Smooth muscle cell (in vitro differentiated cells): ENCODE measurements around the gene ZBTB48. TPM values are rescaled to one million over a fixed set of nuclear protein-coding genes. Genes with fewer than 3 reads are reported as not detected.
"Not testable (repeated sequence)": the region's sequence is repeated elsewhere in the genome, so short reads cannot be mapped to it uniquely, and the experiment has no call there.

ENCODE experiments used
- DNase-seq: peaks from one replicate; lab custom pipeline; 2025; ENCODE audit not compliant: unreplicated experiment; lab: John Stamatoyannopoulos, UW
- H2AFZ ChIP-seq: fragments of 200-600 bp; sonication (generic); 2 replicates; pipeline ENCODE4 v1.6.0; 2016; ENCODE audit warnings: antibody characterized with exemption, low read depth, mild to moderate bottlenecking
- H3F3A ChIP-seq: fragments of 200-600 bp; sonication (generic); 2 replicates; pipeline ENCODE4 v1.6.0; 2017; ENCODE audit warnings: antibody characterized with exemption, low read depth
- H3K27ac ChIP-seq: fragments of 200-600 bp; sonication (generic); 2 replicates; pipeline ENCODE4 v1.5.1; 2016; ENCODE audit warnings: low read depth, mild to moderate bottlenecking
- H3K27me3 ChIP-seq: fragments of 200-600 bp; sonication (generic); 2 replicates; pipeline ENCODE4 v1.6.1; 2016; ENCODE audit warnings: low read depth, mild to moderate bottlenecking
- H3K36me3 ChIP-seq: fragments of 200-600 bp; sonication (generic); 2 replicates; pipeline ENCODE4 v1.5.1; 2016; ENCODE audit warnings: low read depth
- H3K4me1 ChIP-seq: fragments of 200-600 bp; sonication (generic); 2 replicates; pipeline ENCODE4 v1.5.1; 2016; ENCODE audit warnings: low read depth
- H3K4me2 ChIP-seq: fragments of 200-600 bp; sonication (generic); 2 replicates; pipeline ENCODE4 v1.6.0; 2016; ENCODE audit warnings: mild to moderate bottlenecking
- H3K4me3 ChIP-seq: fragments of 200-600 bp; sonication (generic); 2 replicates; pipeline ENCODE4 v1.5.1; 2016; ENCODE audit warnings: mild to moderate bottlenecking
- H3K79me2 ChIP-seq: fragments of 200-600 bp; sonication (generic); 2 replicates; pipeline ENCODE4 v1.6.0; 2016; ENCODE audit warnings: low read depth, mild to moderate bottlenecking
- H3K9ac ChIP-seq: fragments of 200-600 bp; sonication (generic); 2 replicates; pipeline ENCODE4 v1.6.0; 2016; ENCODE audit warnings: low read depth
- H3K9me3 ChIP-seq: fragments of 200-600 bp; sonication (generic); replicated peaks from 2 replicates; pipeline ENCODE4 v1.5.1; 2016; ENCODE audit warnings: low read depth
- H4K20me1 ChIP-seq: fragments of 200-600 bp; sonication (generic); 2 replicates; pipeline ENCODE4 v1.6.0; 2016; ENCODE audit warnings: low read depth
- WGBS: methylation state at CpG from one replicate; pipeline ENCODE4 v1.1.7; 2016; ENCODE audit warnings: low lambda C conversion rate; 5-methylcytosine and 5-hydroxymethylcytosine counted together
- polyA plus RNA-seq: library from polyadenylated mRNA; unstranded; fragments of >200 nt; fragmentation: Nextera tagmentation; extraction: Ambion mirVana; gene quantifications from 2 replicates; pipeline ENCODE4 v1.2.1, GENCODE V29; 2016
- total RNA-seq: library from RNA; depleted of rRNA; stranded (reverse); fragments of >200 nt; gene quantifications from 2 replicates; pipeline ENCODE4 v1.2.3, GENCODE V29; 2014
- TF ChIP-seq, protein P1 (sequence below): fragments of 200-600 bp; sonication (generic); IDR thresholded peaks from 2 replicates; pipeline ENCODE4 v1.5.1; 2017; ENCODE audit warnings: borderline replicate concordance, mild to moderate bottlenecking, antibody characterized with exemption; ENCODE audit not compliant: insufficient read depth, poor library complexity, severe bottlenecking

ZBTB48 gene
- total and polyA plus RNA-seq, 2 experiments from 2014 or later = 9.7 to 16.3 TPM

DNA sequence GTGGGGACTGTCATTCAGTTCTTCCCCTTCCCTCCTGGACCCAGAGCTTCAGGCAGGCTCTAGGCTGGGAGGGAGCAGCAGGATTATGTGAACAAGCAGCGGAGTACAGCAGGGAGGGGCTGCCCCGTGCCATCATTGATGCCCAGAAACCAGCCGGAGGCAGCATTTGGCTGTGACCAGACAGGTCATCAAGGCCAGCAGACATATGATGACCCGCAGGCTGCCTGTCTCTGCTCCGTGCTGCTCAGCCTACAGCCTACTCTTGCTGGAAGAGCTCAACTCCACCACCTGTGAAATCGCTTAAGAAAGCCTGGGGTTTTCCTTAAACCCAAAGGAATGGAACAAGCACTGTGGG lies 18.0 kb downstream of the ZBTB48 start:
- H3K27ac ChIP-seq = no peak overlapping the region
- H3K79me2 ChIP-seq = peaks cover 44% of the 10 kb centered on the region
- 90% methylated on average over 6 of the region's 6 CpGs for WGBS

DNA sequence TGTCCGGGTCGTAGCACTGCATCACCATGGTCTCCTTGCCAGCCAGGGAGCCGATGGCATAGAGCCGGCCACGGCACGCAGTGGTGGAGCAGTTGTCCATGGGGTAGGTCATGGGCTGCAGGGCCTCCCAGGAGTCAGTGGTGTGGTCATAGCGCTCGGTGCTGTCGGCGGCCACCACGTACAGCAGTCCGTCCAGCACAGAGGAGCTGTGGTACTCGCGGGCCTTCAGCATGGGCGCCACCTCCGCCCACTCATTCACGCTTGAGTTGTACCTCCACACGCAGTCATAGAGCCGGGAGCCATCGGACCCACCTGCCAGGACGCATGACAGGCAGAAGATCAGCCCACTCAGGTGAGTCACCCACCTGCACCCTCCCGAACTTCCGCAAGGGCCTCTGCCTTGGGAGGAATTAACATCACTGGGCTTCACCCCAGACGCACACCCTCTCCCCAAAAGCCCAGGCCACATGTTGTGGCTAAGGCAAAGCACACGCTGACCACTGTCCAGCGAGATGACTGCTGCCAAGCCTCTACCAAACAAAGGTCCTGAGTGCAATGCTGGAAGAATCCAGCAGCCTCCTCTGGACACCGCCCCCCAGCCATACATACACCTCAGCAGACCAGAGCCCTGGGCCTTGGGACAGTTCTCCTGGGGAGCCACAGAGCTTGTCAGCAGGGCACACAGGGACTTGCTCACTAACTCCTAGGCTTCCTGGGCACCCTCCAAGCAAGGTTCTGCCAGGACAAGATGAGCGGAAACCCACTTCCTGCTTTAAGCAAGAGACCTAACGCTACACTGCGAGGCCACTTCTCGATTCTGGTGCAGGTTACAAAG lies 19.6 kb downstream of the ZBTB48 start:
- TF ChIP-seq, protein P1, sequence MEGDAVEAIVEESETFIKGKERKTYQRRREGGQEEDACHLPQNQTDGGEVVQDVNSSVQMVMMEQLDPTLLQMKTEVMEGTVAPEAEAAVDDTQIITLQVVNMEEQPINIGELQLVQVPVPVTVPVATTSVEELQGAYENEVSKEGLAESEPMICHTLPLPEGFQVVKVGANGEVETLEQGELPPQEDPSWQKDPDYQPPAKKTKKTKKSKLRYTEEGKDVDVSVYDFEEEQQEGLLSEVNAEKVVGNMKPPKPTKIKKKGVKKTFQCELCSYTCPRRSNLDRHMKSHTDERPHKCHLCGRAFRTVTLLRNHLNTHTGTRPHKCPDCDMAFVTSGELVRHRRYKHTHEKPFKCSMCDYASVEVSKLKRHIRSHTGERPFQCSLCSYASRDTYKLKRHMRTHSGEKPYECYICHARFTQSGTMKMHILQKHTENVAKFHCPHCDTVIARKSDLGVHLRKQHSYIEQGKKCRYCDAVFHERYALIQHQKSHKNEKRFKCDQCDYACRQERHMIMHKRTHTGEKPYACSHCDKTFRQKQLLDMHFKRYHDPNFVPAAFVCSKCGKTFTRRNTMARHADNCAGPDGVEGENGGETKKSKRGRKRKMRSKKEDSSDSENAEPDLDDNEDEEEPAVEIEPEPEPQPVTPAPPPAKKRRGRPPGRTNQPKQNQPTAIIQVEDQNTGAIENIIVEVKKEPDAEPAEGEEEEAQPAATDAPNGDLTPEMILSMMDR = no peak
- H3F3A ChIP-seq = peaks cover 14% of the 10 kb centered on the region
- H3K9ac ChIP-seq = no peak overlapping the region
- no peaks in the 10 kb centered on the region for H3K27me3 ChIP-seq
- H3K4me3 ChIP-seq = no peak overlapping the region
- WGBS = 90% methylated on average over 26 of the region's 31 CpGs
- H3K27ac ChIP-seq = no peak overlapping the region
- H2AFZ ChIP-seq = no peak overlapping the region
- no peaks in the 10 kb centered on the region for H3K9me3 ChIP-seq
- peaks cover 23% of the 10 kb centered on the region for H3K4me1 ChIP-seq
- DNase-seq = no peak
- no peaks in the 10 kb centered on the region for H3K36me3 ChIP-seq
- no peak overlapping the region for H3K4me2 ChIP-seq
- peaks cover 44% of the 10 kb centered on the region for H3K79me2 ChIP-seq
- peaks cover 71% of the 10 kb centered on the region for H4K20me1 ChIP-seq

More for the DNA sequence above, 18.0 kb downstream of the ZBTB48 start:
- DNase-seq = no peak
- no peaks in the 10 kb centered on the region for H3F3A ChIP-seq
- H3K4me2 ChIP-seq = no peak overlapping the region
- no peak overlapping the region for H2AFZ ChIP-seq
- H4K20me1 ChIP-seq = peaks cover 83% of the 10 kb centered on the region
- H3K27me3 ChIP-seq = no peaks in the 10 kb centered on the region
- H3K36me3 ChIP-seq = no peaks in the 10 kb centered on the region
- H3K4me1 ChIP-seq = peaks cover 13% of the 10 kb centered on the region
- TF ChIP-seq, protein P1 = no peak
- H3K9ac ChIP-seq = no peak overlapping the region
- H3K9me3 ChIP-seq = no peaks in the 10 kb centered on the region
- no peak overlapping the region for H3K4me3 ChIP-seq

DNA sequence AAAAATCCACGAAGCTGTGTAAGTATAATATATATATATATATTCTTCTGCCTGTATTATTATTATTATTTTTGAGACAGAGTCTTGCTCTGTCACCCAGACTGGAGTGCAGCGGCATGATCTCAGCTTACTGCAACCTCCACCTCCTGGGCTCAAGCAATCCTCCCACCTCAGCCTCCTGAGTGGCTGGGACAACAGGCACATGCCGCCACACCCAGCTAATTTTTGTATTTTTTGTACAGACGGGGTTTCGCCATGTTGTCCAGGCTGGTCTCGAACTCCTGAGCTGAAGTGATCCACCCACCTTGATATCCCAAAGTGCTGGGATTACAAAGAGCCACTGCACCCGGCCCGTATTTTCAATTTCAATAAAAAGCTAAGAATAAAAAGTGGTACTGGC lies 20.2 kb downstream of the ZBTB48 start:
- Histone ChIP-seq H3K4me2 (peak overlapping the region; percentile 92), H4K20me1 (peaks cover 69% of the 10 kb centered on the region), H3F3A (peaks cover 20% of the 10 kb centered on the region), H3K79me2 (peaks cover 44% of the 10 kb centered on the region), H3K4me1 (peaks cover 28% of the 10 kb centered on the region), H3K9ac (peak overlapping the region; percentile 86), H3K4me3 (peak overlapping the region; percentile 67), H3K27ac (peak overlapping the region; percentile 100)
- H2AFZ ChIP-seq, H3K9me3 ChIP-seq, DNase-seq, H3K36me3 ChIP-seq, H3K27me3 ChIP-seq: not testable (repeated sequence)
- WGBS = 92% methylated on average over 8 of the region's 8 CpGs

DNA sequence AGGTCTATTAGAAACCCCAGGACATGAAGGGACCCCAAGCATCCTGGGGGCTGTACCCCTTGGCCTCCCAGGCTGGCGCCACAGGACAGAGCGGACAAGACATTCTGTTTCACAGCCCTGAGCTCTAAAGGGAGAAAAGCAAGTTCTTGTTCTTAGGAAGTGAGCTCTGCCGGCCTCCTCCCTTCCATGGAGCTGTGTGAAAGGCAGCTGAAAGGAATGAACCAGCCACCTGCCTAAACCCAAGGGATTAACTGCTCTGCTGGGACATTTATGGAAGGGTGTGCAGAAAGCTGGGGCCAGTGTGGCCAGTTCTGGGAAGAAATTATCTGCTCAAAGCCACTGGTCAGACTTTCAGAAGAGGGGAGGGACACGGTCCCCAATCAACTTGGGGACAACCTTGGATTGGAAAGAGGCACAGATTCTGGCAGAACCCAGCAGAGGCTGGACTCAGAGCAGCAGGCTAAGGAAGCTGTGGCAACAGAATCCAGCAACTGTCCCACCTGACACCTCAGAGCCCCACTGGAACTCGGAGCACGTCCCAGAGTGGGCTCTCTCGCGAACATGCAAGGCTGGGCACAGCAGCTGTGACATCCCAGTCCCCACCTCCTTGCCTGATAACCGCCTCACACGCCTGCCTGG lies 20.7 kb downstream of the ZBTB48 start:
- Histone ChIP-seq H3K4me3 (peak overlapping the region; percentile 67), H4K20me1 (peaks cover 64% of the 10 kb centered on the region), H3K4me1 (peaks cover 28% of the 10 kb centered on the region), H3K9me3 (no peaks in the 10 kb centered on the region), H3F3A (peaks cover 22% of the 10 kb centered on the region), H3K36me3 (no peaks in the 10 kb centered on the region), H3K9ac (peak overlapping the region; percentile 86), H3K27me3 (no peaks in the 10 kb centered on the region), H3K4me2 (peak overlapping the region; percentile 92), H3K79me2 (peaks cover 44% of the 10 kb centered on the region), H2AFZ (no peak overlapping the region), H3K27ac (peak overlapping the region; percentile 100)
- TF ChIP-seq, protein P1 = no peak
- WGBS = 19% methylated on average over 10 of the region's 10 CpGs
- DNase-seq = no peak
